ENCODE results near the gene CHID1. TPM values are rescaled to one million over a fixed set of nuclear protein-coding genes. Genes with fewer than 3 reads are reported as not detected.

The CHID1 gene
- total RNA-seq, 1 donor from 2014 or later, result 112 TPM

GRCh38 chr11:869399-870126 is 41.0 kb downstream of the CHID1 start:
- no peak overlapping the region for H3K27ac Mint-ChIP-seq (ENCODE audit: unreplicated experiment)
- H3K27me3 Mint-ChIP-seq (ENCODE audit: unreplicated experiment), result no peaks in the 10 kb centered on the region
- no peaks in the 10 kb centered on the region for H3K36me3 Mint-ChIP-seq (ENCODE audit: unreplicated experiment)

DNA sequence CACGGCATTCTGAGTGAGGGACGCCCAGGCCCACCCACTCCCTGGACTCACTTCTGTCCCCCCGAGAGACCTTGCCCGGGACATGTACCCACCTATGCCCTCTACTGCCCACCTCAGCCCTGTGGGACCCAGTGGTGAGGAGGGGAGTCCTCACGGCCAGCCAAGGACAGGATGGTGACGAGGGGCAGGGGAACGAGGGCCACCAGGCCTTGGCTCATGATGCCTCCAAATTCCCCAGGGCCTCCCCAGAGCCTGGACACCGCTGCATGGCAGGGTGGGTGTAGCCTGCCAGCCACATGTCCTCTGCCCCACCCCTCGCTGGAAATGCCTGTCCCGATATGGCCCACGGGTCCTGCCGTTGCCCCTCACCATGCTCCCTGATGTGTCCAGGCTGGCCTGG is 41.8 kb downstream of the CHID1 start:
- no peaks in the 10 kb centered on the region for H3K36me3 Mint-ChIP-seq (ENCODE audit: unreplicated experiment)
- no peaks in the 10 kb centered on the region for H3K9me3 Mint-ChIP-seq (ENCODE audit: unreplicated experiment)
- no peaks in the 10 kb centered on the region for H3K27me3 Mint-ChIP-seq (ENCODE audit: unreplicated experiment)
- H3K27ac Mint-ChIP-seq (ENCODE audit: unreplicated experiment), result no peak overlapping the region
- DNase-seq (ENCODE audit: extremely low spot score, unreplicated experiment), result no peak
- no peak overlapping the region for H3K4me3 Mint-ChIP-seq (ENCODE audit: unreplicated experiment)
- H3K4me1 Mint-ChIP-seq (ENCODE audit: unreplicated experiment), result peaks cover 4% of the 10 kb centered on the region
- no peak for TF ChIP-seq CTCF (IDR thresholded peaks at IDR 0.05)

More at GRCh38 chr11:869399-870126, 41.0 kb downstream of the CHID1 start:
- Mint-ChIP-seq H3K9me3 (ENCODE audit: unreplicated experiment) (no peaks in the 10 kb centered on the region), H3K4me1 (ENCODE audit: unreplicated experiment) (peaks cover 4% of the 10 kb centered on the region), H3K4me3 (ENCODE audit: unreplicated experiment) (no peak overlapping the region)
- DNase-seq (ENCODE audit: extremely low spot score, unreplicated experiment), result no peak
- TF ChIP-seq CTCF (IDR thresholded peaks at IDR 0.05), result no peak

GRCh38 chr11:868394-868793 is 42.2 kb downstream of the CHID1 start:
- Mint-ChIP-seq H3K9me3 (ENCODE audit: unreplicated experiment) (no peaks in the 10 kb centered on the region), H3K4me3 (ENCODE audit: unreplicated experiment) (no peak overlapping the region), H3K27ac (ENCODE audit: unreplicated experiment) (no peak overlapping the region), H3K36me3 (ENCODE audit: unreplicated experiment) (no peaks in the 10 kb centered on the region), H3K27me3 (ENCODE audit: unreplicated experiment) (no peaks in the 10 kb centered on the region), H3K4me1 (ENCODE audit: unreplicated experiment) (peaks cover 4% of the 10 kb centered on the region)
- no peak for DNase-seq (ENCODE audit: extremely low spot score, unreplicated experiment)
- TF ChIP-seq CTCF (IDR thresholded peaks at IDR 0.05), result no peak

GRCh38 chr11:867856-868358 is 42.7 kb downstream of the CHID1 start:
- peaks cover 4% of the 10 kb centered on the region for H3K4me1 Mint-ChIP-seq (ENCODE audit: unreplicated experiment)
- H3K27me3 Mint-ChIP-seq (ENCODE audit: unreplicated experiment), result no peaks in the 10 kb centered on the region
- no peak for TF ChIP-seq CTCF (IDR thresholded peaks at IDR 0.05)
- no peak overlapping the region for H3K27ac Mint-ChIP-seq (ENCODE audit: unreplicated experiment)
- H3K36me3 Mint-ChIP-seq (ENCODE audit: unreplicated experiment), result no peaks in the 10 kb centered on the region
- no peaks in the 10 kb centered on the region for H3K9me3 Mint-ChIP-seq (ENCODE audit: unreplicated experiment)
- DNase-seq (ENCODE audit: extremely low spot score, unreplicated experiment), result no peak
- no peak overlapping the region for H3K4me3 Mint-ChIP-seq (ENCODE audit: unreplicated experiment)

GRCh38 chr11:866481-866880 is 44.1 kb downstream of the CHID1 start:
- Mint-ChIP-seq H3K9me3 (ENCODE audit: unreplicated experiment) (no peaks in the 10 kb centered on the region), H3K27ac (ENCODE audit: unreplicated experiment) (no peak overlapping the region), H3K36me3 (ENCODE audit: unreplicated experiment) (no peaks in the 10 kb centered on the region), H3K27me3 (ENCODE audit: unreplicated experiment) (no peaks in the 10 kb centered on the region), H3K4me3 (ENCODE audit: unreplicated experiment) (no peak overlapping the region), H3K4me1 (ENCODE audit: unreplicated experiment) (peaks cover 4% of the 10 kb centered on the region)
- no peak for TF ChIP-seq CTCF (IDR thresholded peaks at IDR 0.05)
- no peak for DNase-seq (ENCODE audit: extremely low spot score, unreplicated experiment)
